GM12864 (cell line): ENCODE data around the gene PLA2G6.

Experiments used
- DNase-seq: peaks from one replicate; pipeline ENCODE4 v3.0.0-alpha.2; 2011; ENCODE audit warnings: low read depth
- H3K4me3 ChIP-seq: 2 replicates; pipeline ENCODE4 v1.5.1; 2011; ENCODE audit warnings: mild to moderate bottlenecking, low read depth, low read length, control low read depth
- CTCF ChIP-seq: IDR thresholded peaks from 2 replicates; pipeline ENCODE4 v1.5.1; 2011; ENCODE audit warnings: low read depth, mild to moderate bottlenecking, moderate library complexity, low read length, control low read depth, inconsistent platforms; ENCODE audit errors: missing control alignments

PLA2G6 gene

DNA sequence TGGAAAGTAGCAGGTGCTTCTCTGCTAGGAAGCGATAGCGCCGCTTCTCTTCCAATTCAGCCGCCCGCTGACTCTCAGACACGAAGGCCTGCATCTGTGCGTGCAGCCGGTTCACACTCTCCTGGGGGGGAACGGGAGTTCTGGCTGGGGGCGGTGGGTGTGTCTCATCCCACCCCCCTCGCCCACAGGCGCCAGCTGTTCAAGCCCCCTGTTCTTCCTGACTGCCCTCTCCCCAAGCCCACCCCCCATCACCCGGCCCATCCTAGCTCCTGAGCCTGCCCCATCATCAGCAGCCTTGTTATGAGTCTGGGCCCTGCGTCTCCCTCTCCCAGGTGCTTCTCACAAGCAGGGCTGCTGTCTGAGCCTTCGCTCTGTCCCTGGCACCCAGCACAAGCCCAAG is 84.6 kb downstream of the PLA2G6 start:
- no peak for TF ChIP-seq CTCF
- H3K4me3 ChIP-seq = no peak overlapping the region
- no peak for DNase-seq

DNA sequence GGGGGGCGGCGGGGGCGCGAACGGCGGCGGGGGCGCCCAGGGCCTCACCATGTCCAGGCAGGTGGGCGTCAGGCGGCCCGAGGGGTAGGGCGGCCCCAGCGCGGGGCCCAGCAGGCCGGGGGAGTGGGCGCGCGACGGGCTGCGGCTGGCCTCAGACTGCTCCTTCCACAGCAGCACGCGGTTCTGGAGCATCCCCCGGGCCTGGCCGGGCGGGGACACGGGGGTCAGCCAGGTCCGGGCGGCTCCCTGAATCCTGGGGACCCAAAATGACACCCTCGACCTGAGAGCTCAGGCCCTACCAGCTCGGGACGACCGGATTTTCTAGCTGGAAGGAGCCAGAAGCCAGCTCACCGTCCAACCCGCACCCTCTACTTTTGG is 92.2 kb downstream of the PLA2G6 start:
- no peak for TF ChIP-seq CTCF
- DNase-seq = no peak
- H3K4me3 ChIP-seq = no peak overlapping the region

- no peak overlapping the region for H3K4me3 ChIP-seq
- no peak for DNase-seq
- TF ChIP-seq CTCF = no peak
Measured at GRCh38 chr22:38088629-38089473, 92.8 kb downstream of the PLA2G6 start.

DNA sequence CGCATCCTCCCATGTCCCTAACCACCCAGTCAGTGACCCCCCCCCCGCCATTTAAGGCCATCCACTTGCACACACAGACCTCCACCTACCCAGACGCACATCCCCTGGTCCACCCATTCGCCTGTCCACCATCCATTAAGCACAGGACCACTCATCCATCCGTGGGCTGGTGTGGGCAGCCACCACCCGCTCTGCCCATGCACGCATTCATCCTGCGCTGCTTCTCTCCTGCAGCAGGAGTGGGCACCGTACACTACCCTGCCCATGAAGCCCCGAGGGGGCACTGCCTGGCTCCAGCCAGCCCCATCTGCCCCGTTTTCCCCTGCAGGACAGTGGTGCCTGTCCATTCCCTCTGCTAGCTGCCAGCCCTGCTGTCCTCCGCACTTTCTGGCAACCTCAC is 93.8 kb downstream of the PLA2G6 start:
- DNase-seq = no peak
- TF ChIP-seq CTCF = no peak
- no peak overlapping the region for H3K4me3 ChIP-seq

DNA sequence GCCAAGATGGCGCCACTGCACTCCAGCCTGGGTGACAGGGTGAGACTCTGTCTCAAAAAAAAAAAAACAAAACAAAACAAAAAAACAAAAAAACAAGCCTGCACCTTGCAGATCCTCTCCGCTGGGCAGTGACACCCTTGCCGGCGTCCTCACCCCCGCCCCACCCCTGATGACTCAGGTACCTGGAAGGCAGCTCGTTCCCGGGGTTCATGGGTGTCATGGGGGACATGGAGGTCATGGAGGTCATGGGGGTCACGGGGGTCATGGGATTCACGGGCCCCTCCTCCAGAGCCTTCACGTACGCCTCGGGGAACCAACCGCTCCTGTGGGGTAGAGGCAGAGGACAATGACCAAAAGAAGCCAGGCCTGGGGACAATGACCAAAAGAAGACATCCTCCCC is 94.7 kb downstream of the PLA2G6 start:
- no peak overlapping the region for H3K4me3 ChIP-seq
- DNase-seq = no peak
- TF ChIP-seq CTCF = no peak

GRCh38 chr22:38086001-38086845 is 95.4 kb downstream of the PLA2G6 start:
- TF ChIP-seq CTCF = no peak
- no peak overlapping the region for H3K4me3 ChIP-seq
- DNase-seq = no peak
